Measurements from ENCODE around the gene CDPF1.

GRCh38 chr22:46214616-46215015, 35.5 kb downstream of the CDPF1 start:
- TF ChIP-seq CTCF (IDR thresholded peaks at IDR 0.05) (no peak), POLR2A (IDR thresholded peaks at IDR 0.05) (no peak)

Measured in heart left ventricle (tissue), 13 donors.